B cell (primary cell): ENCODE data around the gene RIPK1. TPM values are rescaled to one million over a fixed set of nuclear protein-coding genes. Genes with fewer than 3 reads are reported as not detected.

Experiments
- ATAC-seq: fragments of 200-7000 bp; cut with Tn5 transposase; one replicate; pipeline ENCODE4 v1.10.0; 2021; ENCODE audit warnings: low read depth, mild to moderate bottlenecking, moderate number of reproducible peaks, moderate library complexity
- CTCF ChIA-PET: fragments of 350-600 bp; sonication (Branson Sonifier 250); formaldehyde crosslinking; loops from one replicate; lab custom pipeline; 2021; ENCODE audit warnings: antibody characterized with exemption, inconsistent platforms; lab: Charles Lee
- POLR2A ChIA-PET: fragments of 350-600 bp; sonication (Branson Sonifier 250); formaldehyde crosslinking; loops from one replicate; lab custom pipeline; 2021; ENCODE audit warnings: antibody characterized with exemption; lab: Charles Lee
- DNase-seq: peaks from one replicate; pipeline ENCODE4 v3.0.0; 2013
- H2AFZ ChIP-seq: 2 replicates; pipeline ENCODE4 v1.6.1; 2012; ENCODE audit warnings: mild to moderate bottlenecking, low read depth, low read length; ENCODE audit not compliant: insufficient read depth, poor library complexity, severe bottlenecking
- H3K27ac ChIP-seq, 2 donors: 1 replicate in 1 of 2; 2 replicates in 1 of 2; pipeline ENCODE4 v1.5.1; 2012 to 2013; ENCODE audit warnings: low read length in 2 of 2, mild to moderate bottlenecking in 2 of 2, moderate library complexity in 1 of 2
- H3K27me3 ChIP-seq, 4 experiments: fragments of 200-600 bp in 1 of 4; sonication (generic) in 1 of 4; replicated peaks in 1 of 4; 1 replicate in 2 of 4; 2 replicates in 2 of 4; pipeline versions ENCODE4 v1.6.1 to v1.7.0; 2013 to 2016; ENCODE audit warnings: low read length in 3 of 4, mild to moderate bottlenecking in 2 of 4, mixed read lengths in 1 of 4, moderate library complexity in 1 of 4; ENCODE audit not compliant: insufficient read depth in 4 of 4, control insufficient read depth in 3 of 4; ENCODE audit errors: control extremely low read depth in 1 of 4
- H3K36me3 ChIP-seq, 2 experiments: replicated peaks in 1 of 2; 1 replicate in 1 of 2; 2 replicates in 1 of 2; pipeline versions ENCODE4 v1.6.1 to v1.7.1; 2013; ENCODE audit warnings: low read length in 1 of 2; ENCODE audit not compliant: insufficient read depth in 2 of 2, control insufficient read depth in 1 of 2; ENCODE audit errors: control extremely low read depth in 1 of 2, extremely low read depth in 1 of 2
- H3K4me1 ChIP-seq, 2 donors: fragments of 200-600 bp in 1 of 2; sonication (generic) in 1 of 2; 1 replicate in 1 of 2; 2 replicates in 1 of 2; pipeline versions ENCODE4 v1.5.1 to v1.6.1; 2013 to 2017; ENCODE audit warnings: low read length in 2 of 2; ENCODE audit not compliant: control insufficient read depth in 2 of 2, insufficient read depth in 2 of 2
- H3K4me2 ChIP-seq: replicated peaks from 2 replicates; pipeline ENCODE3; 2012; ENCODE audit warnings: mild to moderate bottlenecking, low read depth, low read length; ENCODE audit not compliant: poor library complexity, severe bottlenecking
- H3K4me3 ChIP-seq, 5 experiments: fragments of 200-600 bp in 1 of 5; sonication (generic) in 1 of 5; 1 replicate in 3 of 5; 2 replicates in 2 of 5; pipeline versions ENCODE4 v1.5.1 to v1.7.0; 2011 to 2016; ENCODE audit warnings: low read length in 4 of 5, mild to moderate bottlenecking in 4 of 5, low read depth in 2 of 5, control low read depth in 1 of 5, moderate library complexity in 1 of 5; ENCODE audit not compliant: insufficient read depth in 1 of 5; ENCODE audit errors: control extremely low read depth in 1 of 5, extremely low read depth in 1 of 5
- H3K79me2 ChIP-seq: fragments of 200-600 bp; sonication (generic); one replicate; pipeline ENCODE4 v1.6.0; 2016; ENCODE audit warnings: low read length; ENCODE audit not compliant: control insufficient read depth, insufficient read depth
- H3K9ac ChIP-seq: fragments of 200-600 bp; sonication (generic); 2 replicates; pipeline ENCODE4 v1.6.1; 2017; ENCODE audit warnings: mild to moderate bottlenecking, low read length, moderate library complexity
- H3K9me3 ChIP-seq, 3 donors: one replicate each; pipeline versions ENCODE4 v1.6.1 to v1.7.1; 2013; ENCODE audit warnings: low read length in 2 of 3; ENCODE audit not compliant: control insufficient read depth in 2 of 3, insufficient read depth in 1 of 3; ENCODE audit errors: control extremely low read depth in 1 of 3
- H4K20me1 ChIP-seq: 2 replicates; pipeline ENCODE4 v1.6.0; 2012; ENCODE audit warnings: mild to moderate bottlenecking, low read length; ENCODE audit not compliant: insufficient read depth, control insufficient read depth, poor library complexity, severe bottlenecking
- H3K27ac Mint-ChIP-seq: one replicate; pipeline ENCODE4 v1.8.0; 2021; ENCODE audit warnings: mixed read lengths
- H3K27me3 Mint-ChIP-seq: one replicate; pipeline ENCODE4 v1.8.0; 2021; ENCODE audit warnings: mixed read lengths
- H3K4me1 Mint-ChIP-seq: one replicate; pipeline ENCODE4 v1.8.0; 2021; ENCODE audit warnings: mixed read lengths
- H3K4me3 Mint-ChIP-seq: one replicate; pipeline ENCODE4 v1.8.0; 2021; ENCODE audit warnings: mixed read lengths
- H3K9me3 Mint-ChIP-seq: one replicate; pipeline ENCODE4 v1.8.0; 2022; ENCODE audit warnings: mixed read lengths; ENCODE audit not compliant: insufficient read depth
- CTCF ChIP-seq: fragments of 200-600 bp; IDR thresholded peaks from one replicate; pipeline ENCODE4 v1.8.0; 2022; ENCODE audit warnings: antibody characterized with exemption, mild to moderate bottlenecking
- EZH2 ChIP-seq: IDR thresholded peaks from 2 replicates; pipeline ENCODE4 v1.6.1; 2012; ENCODE audit warnings: borderline replicate concordance, low read depth, mild to moderate bottlenecking, moderate library complexity, low read length; ENCODE audit not compliant: insufficient read depth, poor library complexity, severe bottlenecking
- WGBS: methylation state at CpG from one replicate; pipeline ENCODE4 v1.1.5; 2013; ENCODE audit warnings: missing lambda C conversion rate; ENCODE audit not compliant: insufficient coverage; 5-methylcytosine and 5-hydroxymethylcytosine counted together
- intact Hi-C: fragments of 100-400 bp; cut with micrococcal nuclease; formaldehyde crosslinking; loops from one replicate; pipeline ENCODE4 v1.10.0; 2022
- polyA plus RNA-seq: library from polyadenylated mRNA; depleted of rRNA; stranded (reverse); fragments of >200 nt; gene quantifications from 2 replicates; pipeline ENCODE4 v1.2.3, GENCODE V29; 2012
- total RNA-seq, 2 donors: library from RNA; stranded (reverse); fragments of 120-200 nt in 1 of 2; gene quantifications; 1 replicate in 1 of 2; 2 replicates in 1 of 2; pipeline versions ENCODE4 v1.2.3 to v1.2.4, GENCODE V29; 2013 to 2022

The RIPK1 gene
- total and polyA plus RNA-seq, 2 donors (not counting 1 experiment from before 2014, with no cell fraction given) = 7.3 to 26.2 TPM

GRCh38 chr6:3090013-3090412, 21.7 kb downstream of the RIPK1 start:
- Histone ChIP-seq H3K4me1 (no peaks in the 10 kb centered on the region), H3K4me3 (no peak overlapping the region), H3K4me2 (no peak overlapping the region), H3K27me3 (no peaks in the 10 kb centered on the region), H3K9ac (no peak overlapping the region), H2AFZ (no peak overlapping the region), H4K20me1 (peaks cover 5% of the 10 kb centered on the region), H3K36me3 (peaks cover 4 to 52% of the 10 kb centered on the region in 2 experiments), H3K9me3 (no peaks in the 10 kb centered on the region), H3K79me2 (peaks cover 8% of the 10 kb centered on the region), H3K27ac (no peak overlapping the region)
- H3K4me1 Mint-ChIP-seq = no peaks in the 10 kb centered on the region
- ATAC-seq = no peak
- no peak for DNase-seq
- TF ChIP-seq CTCF = no peak
- no peak for TF ChIP-seq EZH2
- H3K9me3 Mint-ChIP-seq = peaks cover 5% of the 10 kb centered on the region
- intact Hi-C loops = no loop called here
- ChIA-PET CTCF (no interaction called here), POLR2A (no interaction called here)
- H3K4me3 Mint-ChIP-seq = no peak overlapping the region
- 100% methylated on average over 1 of the region's 4 CpGs for WGBS
- no peaks in the 10 kb centered on the region for H3K27me3 Mint-ChIP-seq
- H3K27ac Mint-ChIP-seq = no peak overlapping the region

GRCh38 chr6:3094815-3095214, 26.5 kb downstream of the RIPK1 start:
- Histone ChIP-seq H3K79me2 (peaks cover 3% of the 10 kb centered on the region), H3K36me3 (peaks cover under 1 to 38% of the 10 kb centered on the region in 2 experiments), H3K27me3 (no peaks in the 10 kb centered on the region), H3K4me2 (no peak overlapping the region), H3K9me3 (no peaks in the 10 kb centered on the region), H3K4me3 (no peak overlapping the region), H3K9ac (no peak overlapping the region), H3K4me1 (no peaks in the 10 kb centered on the region), H2AFZ (no peak overlapping the region), H4K20me1 (no peaks in the 10 kb centered on the region), H3K27ac (no peak overlapping the region)
- no peaks in the 10 kb centered on the region for H3K9me3 Mint-ChIP-seq
- no peak overlapping the region for H3K4me3 Mint-ChIP-seq
- H3K27ac Mint-ChIP-seq = no peak overlapping the region
- no CpG with 5 or more reads among the region's 2 CpGs for WGBS
- CTCF ChIA-PET = no interaction called here
- DNase-seq (no peak), ATAC-seq (no peak)
- TF ChIP-seq EZH2 (no peak), CTCF (no peak)
- POLR2A ChIA-PET = no interaction called here
- no peaks in the 10 kb centered on the region for H3K27me3 Mint-ChIP-seq
- intact Hi-C loops = no loop called here
- no peaks in the 10 kb centered on the region for H3K4me1 Mint-ChIP-seq
